Neuronal stem cell (in vitro differentiated cells): ENCODE data around the gene MINPP1.

ENCODE experiments used
- DNase-seq: peaks from one replicate; pipeline ENCODE4 v3.0.0-alpha.2; 2013; ENCODE audit warnings: low spot score
- H2AFZ ChIP-seq: one replicate; pipeline ENCODE4 v1.6.1; 2013; ENCODE audit warnings: mild to moderate bottlenecking, low read length, inconsistent platforms
- H2AK5ac ChIP-seq: 2 replicates; pipeline ENCODE4 v1.6.1; 2013; ENCODE audit warnings: low read depth, mild to moderate bottlenecking, inconsistent platforms, low read length, moderate library complexity, mixed read lengths
- H2BK120ac ChIP-seq: 2 replicates; pipeline ENCODE4 v1.6.1; 2013; ENCODE audit warnings: low read depth, mild to moderate bottlenecking, inconsistent platforms, low read length, moderate library complexity, mixed read lengths
- H2BK12ac ChIP-seq: one replicate; pipeline ENCODE4 v1.6.1; 2013; ENCODE audit warnings: low read length, inconsistent platforms
- H2BK15ac ChIP-seq: 2 replicates; pipeline ENCODE4 v1.6.1; 2013; ENCODE audit warnings: mild to moderate bottlenecking, low read length, inconsistent platforms, mixed read lengths
- H2BK5ac ChIP-seq: one replicate; pipeline ENCODE4 v1.6.1; 2013; ENCODE audit warnings: inconsistent platforms, mild to moderate bottlenecking, low read length, moderate library complexity
- H3K14ac ChIP-seq: one replicate; pipeline ENCODE4 v1.6.1; 2013; ENCODE audit warnings: low read length, inconsistent platforms
- H3K18ac ChIP-seq: 2 replicates; pipeline ENCODE4 v1.6.1; 2013; ENCODE audit warnings: low read length, inconsistent platforms
- H3K23ac ChIP-seq: 2 replicates; pipeline ENCODE4 v1.6.1; 2013; ENCODE audit warnings: low read depth, mild to moderate bottlenecking, mixed read lengths, low read length, inconsistent platforms; ENCODE audit not compliant: poor library complexity
- H3K27ac ChIP-seq: replicated peaks from 3 replicates; pipeline ENCODE4 v1.5.1; 2013; ENCODE audit warnings: low read length, inconsistent platforms
- H3K27me3 ChIP-seq, 3 experiments: 2 replicates each; pipeline ENCODE4 v1.6.1; 2013; ENCODE audit warnings: low read length in 3 of 3, mild to moderate bottlenecking in 2 of 3, inconsistent platforms in 1 of 3, low read depth in 1 of 3, mixed read lengths in 1 of 3, moderate library complexity in 1 of 3; ENCODE audit not compliant: control insufficient read depth in 3 of 3, insufficient read depth in 3 of 3
- H3K36me3 ChIP-seq, 2 donors: replicated peaks in 1 of 2; 2 replicates each; pipeline ENCODE4 v1.6.1; 2013; ENCODE audit warnings: low read length in 2 of 2; ENCODE audit not compliant: control insufficient read depth in 2 of 2, insufficient read depth in 2 of 2
- H3K4ac ChIP-seq: 2 replicates; pipeline ENCODE4 v1.6.1; 2013; ENCODE audit warnings: inconsistent platforms, mild to moderate bottlenecking, low read length, moderate library complexity
- H3K4me1 ChIP-seq, 2 donors: 1 replicate in 1 of 2; 2 replicates in 1 of 2; pipeline ENCODE4 v1.6.1; 2013; ENCODE audit warnings: low read length in 2 of 2, low read depth in 1 of 2; ENCODE audit not compliant: control insufficient read depth in 2 of 2, insufficient read depth in 1 of 2
- H3K4me2 ChIP-seq: one replicate; pipeline ENCODE4 v1.6.1; 2013; ENCODE audit warnings: mild to moderate bottlenecking, low read length, inconsistent platforms; ENCODE audit not compliant: insufficient read depth, poor library complexity, severe bottlenecking
- H3K4me3 ChIP-seq, 2 donors: 2 replicates each; pipeline ENCODE4 v1.5.1; 2013; ENCODE audit warnings: low read length in 2 of 2, mild to moderate bottlenecking in 2 of 2, inconsistent platforms in 1 of 2, moderate library complexity in 1 of 2
- H3K79me1 ChIP-seq: one replicate; pipeline ENCODE4 v1.6.1; 2013; ENCODE audit warnings: low read depth, mild to moderate bottlenecking, inconsistent platforms, low read length, moderate library complexity
- H3K9ac ChIP-seq: one replicate; pipeline ENCODE4 v1.6.1; 2013; ENCODE audit warnings: mild to moderate bottlenecking, low read depth, low read length, inconsistent platforms; ENCODE audit not compliant: poor library complexity
- H3K9me3 ChIP-seq, 2 donors: replicated peaks in 1 of 2; 2 replicates each; pipeline versions ENCODE3 to v1.6.1; 2013; ENCODE audit warnings: low read length in 2 of 2, mild to moderate bottlenecking in 2 of 2, inconsistent platforms in 1 of 2, low read depth in 1 of 2, mixed read lengths in 1 of 2, moderate library complexity in 1 of 2; ENCODE audit not compliant: control insufficient read depth in 2 of 2, insufficient read depth in 1 of 2
- H4K8ac ChIP-seq: one replicate; pipeline ENCODE4 v1.6.1; 2013; ENCODE audit warnings: low read depth, mild to moderate bottlenecking, inconsistent platforms, low read length, moderate library complexity
- H4K91ac ChIP-seq: one replicate; pipeline ENCODE4 v1.6.1; 2013; ENCODE audit warnings: low read length, low read depth, mild to moderate bottlenecking, inconsistent platforms; ENCODE audit not compliant: poor library complexity
- WGBS, 2 donors: extraction: QIAGEN DNeasy Blood & Tissue Kit; methylation state at CpG; one replicate each; pipeline ENCODE4 v1.1.7; 2013; ENCODE audit warnings: missing lambda C conversion rate in 2 of 2, mixed read lengths in 1 of 2; ENCODE audit not compliant: insufficient read length in 2 of 2, insufficient replicate concordance in 1 of 2; ENCODE audit errors: extremely low coverage in 2 of 2; 5-methylcytosine and 5-hydroxymethylcytosine counted together

MINPP1 gene

DNA sequence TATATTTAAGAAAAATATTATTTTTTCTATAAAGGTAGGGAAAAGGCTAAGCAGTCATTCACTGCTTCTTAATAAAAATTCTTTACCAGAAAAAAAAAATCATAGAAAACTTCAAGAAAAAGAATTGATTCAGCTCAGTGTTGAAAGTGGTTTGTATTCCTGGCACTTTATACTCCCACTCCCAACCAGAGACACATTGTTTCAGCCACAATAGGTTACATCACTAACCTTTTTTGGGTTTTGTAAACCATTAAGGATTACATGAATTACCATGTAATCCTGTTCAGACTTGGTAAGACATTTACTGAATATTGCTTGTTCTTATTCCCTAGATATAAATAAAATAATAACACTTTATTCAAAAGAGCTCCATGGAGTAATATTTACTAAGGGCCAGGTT, 46.6 kb downstream of the MINPP1 start:
- Histone ChIP-seq H3K4ac (no peak overlapping the region), H3K27ac (no peak overlapping the region), H3K23ac (no peak overlapping the region), H3K4me1 (peaks cover 8 to 11% of the 10 kb centered on the region in 2 donors), H2BK12ac (no peak overlapping the region), H3K36me3 (peaks cover 1 to 39% of the 10 kb centered on the region in 2 donors), H3K4me2 (no peak overlapping the region), H2BK15ac (no peak overlapping the region), H2BK120ac (no peak overlapping the region), H3K9ac (no peak overlapping the region), H3K9me3 (peaks cover 0 to 4% of the 10 kb centered on the region in 2 donors), H3K18ac (no peak overlapping the region), H2BK5ac (no peak overlapping the region), H4K91ac (no peak overlapping the region), H4K8ac (no peak overlapping the region), H2AFZ (no peak overlapping the region), H3K27me3 (no peaks in the 10 kb centered on the region), H3K79me1 (no peaks in the 10 kb centered on the region), H2AK5ac (no peak overlapping the region), H3K14ac (no peak overlapping the region), H3K4me3 (no peak overlapping the region)
- no peak for DNase-seq

DNA sequence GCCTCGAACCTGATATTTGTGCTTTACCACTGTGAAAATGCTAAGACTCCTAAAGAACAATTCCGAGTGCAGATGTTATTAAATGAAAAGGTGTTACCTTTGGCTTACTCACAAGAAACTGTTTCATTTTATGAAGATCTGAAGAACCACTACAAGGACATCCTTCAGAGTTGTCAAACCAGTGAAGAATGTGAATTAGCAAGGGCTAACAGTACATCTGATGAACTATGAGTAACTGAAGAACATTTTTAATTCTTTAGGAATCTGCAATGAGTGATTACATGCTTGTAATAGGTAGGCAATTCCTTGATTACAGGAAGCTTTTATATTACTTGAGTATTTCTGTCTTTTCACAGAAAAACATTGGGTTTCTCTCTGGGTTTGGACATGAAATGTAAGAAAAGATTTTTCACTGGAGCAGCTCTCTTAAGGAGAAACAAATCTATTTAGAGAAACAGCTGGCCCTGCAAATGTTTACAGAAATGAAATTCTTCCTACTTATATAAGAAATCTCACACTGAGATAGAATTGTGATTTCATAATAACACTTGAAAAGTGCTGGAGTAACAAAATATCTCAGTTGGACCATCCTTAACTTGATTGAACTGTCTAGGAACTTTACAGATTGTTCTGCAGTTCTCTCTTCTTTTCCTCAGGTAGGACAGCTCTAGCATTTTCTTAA, 47.7 kb downstream of the MINPP1 start:
- H4K91ac ChIP-seq = no peak overlapping the region
- H2BK15ac ChIP-seq = no peak overlapping the region
- no peaks in the 10 kb centered on the region for H3K9me3 ChIP-seq
- H3K14ac ChIP-seq = no peak overlapping the region
- no peak overlapping the region for H4K8ac ChIP-seq
- no peak overlapping the region for H2BK120ac ChIP-seq
- H3K4ac ChIP-seq = no peak overlapping the region
- H2BK12ac ChIP-seq = no peak overlapping the region
- no peaks in the 10 kb centered on the region for H3K27me3 ChIP-seq
- H3K4me2 ChIP-seq = no peak overlapping the region
- H3K18ac ChIP-seq = no peak overlapping the region
- no peak overlapping the region for H2AK5ac ChIP-seq
- H3K23ac ChIP-seq = no peak overlapping the region
- H3K36me3 ChIP-seq = peaks cover 1 to 28% of the 10 kb centered on the region in 2 donors
- H3K9ac ChIP-seq = no peak overlapping the region
- no peaks in the 10 kb centered on the region for H3K79me1 ChIP-seq
- DNase-seq = no peak
- no peak overlapping the region for H2BK5ac ChIP-seq
- no peak overlapping the region for H3K27ac ChIP-seq
- no peak overlapping the region for H3K4me3 ChIP-seq
- no peak overlapping the region for H2AFZ ChIP-seq
- H3K4me1 ChIP-seq = peaks cover 6 to 11% of the 10 kb centered on the region in 2 donors
- no CpG with 5 or more reads among the region's 2 CpGs for WGBS, 2 donors

DNA sequence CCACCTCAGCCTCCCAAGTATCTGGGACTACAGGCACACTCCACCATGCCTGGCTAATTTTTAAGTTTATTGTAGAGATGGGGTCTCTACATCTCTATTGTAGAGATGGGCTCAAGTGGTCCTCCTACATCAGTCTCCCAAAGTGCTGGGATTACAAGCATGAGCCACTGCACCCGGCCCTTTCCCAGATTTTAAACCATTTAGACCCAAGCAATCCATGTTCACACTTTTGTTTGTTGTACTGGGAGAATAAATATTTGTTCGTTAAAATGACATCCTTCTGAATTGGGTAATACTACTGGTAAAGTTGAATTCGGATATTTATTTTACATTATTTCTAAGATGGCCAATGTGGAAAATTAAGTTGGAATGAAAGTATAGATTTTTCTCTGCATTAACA, 52.7 kb downstream of the MINPP1 start:
- no CpG with 5 or more reads among the region's 3 CpGs for WGBS, 2 donors
- Histone ChIP-seq H3K36me3 (peaks cover 0 to 14% of the 10 kb centered on the region in 2 donors), H2BK5ac (no peak overlapping the region)

DNA sequence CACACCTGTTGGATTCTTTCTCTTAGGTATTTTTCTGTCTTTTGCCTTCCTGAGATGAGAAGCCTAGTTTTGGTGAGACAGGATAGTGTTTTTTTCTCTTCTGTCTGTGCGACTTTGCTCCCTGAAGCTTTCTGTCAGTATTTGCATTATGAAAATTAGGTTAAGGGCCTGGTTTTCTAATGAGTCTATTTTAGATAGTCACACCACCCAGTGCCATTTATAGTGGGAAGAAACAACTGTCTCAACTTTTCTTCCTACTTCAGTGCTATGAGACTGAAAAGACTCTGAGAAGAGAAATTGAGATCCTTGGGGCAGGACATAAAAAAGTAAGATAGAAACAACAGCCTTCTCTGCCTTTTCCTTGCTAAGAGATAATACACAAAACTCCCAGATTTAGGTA, 53.6 kb downstream of the MINPP1 start:
- H2BK120ac ChIP-seq = no peak overlapping the region
- no peak overlapping the region for H3K4ac ChIP-seq
- H2BK12ac ChIP-seq = no peak overlapping the region
- H3K14ac ChIP-seq = no peak overlapping the region
- no peak overlapping the region for H3K23ac ChIP-seq
- no peaks in the 10 kb centered on the region for H3K27me3 ChIP-seq
- no peaks in the 10 kb centered on the region for H3K4me1 ChIP-seq
- H3K9me3 ChIP-seq = no peaks in the 10 kb centered on the region
- H2AK5ac ChIP-seq = no peak overlapping the region
- no CpG with 5 or more reads among the region's 1 CpG for WGBS, 2 donors
- no peak overlapping the region for H3K4me2 ChIP-seq
- no peak overlapping the region for H3K4me3 ChIP-seq
- no peak overlapping the region for H2BK15ac ChIP-seq
- no peak overlapping the region for H2BK5ac ChIP-seq
- H3K18ac ChIP-seq = no peak overlapping the region
- no peak overlapping the region for H3K9ac ChIP-seq
- H3K36me3 ChIP-seq = peaks cover 0 to 5% of the 10 kb centered on the region in 2 donors
- no peak overlapping the region for H2AFZ ChIP-seq
- no peak for DNase-seq
- H3K79me1 ChIP-seq = no peaks in the 10 kb centered on the region
- H4K91ac ChIP-seq = no peak overlapping the region
- H4K8ac ChIP-seq = no peak overlapping the region
- H3K27ac ChIP-seq = no peak overlapping the region

More for the DNA sequence above, 52.7 kb downstream of the MINPP1 start:
- Histone ChIP-seq H3K14ac (no peak overlapping the region), H3K9ac (no peak overlapping the region), H3K79me1 (no peaks in the 10 kb centered on the region), H3K4me1 (no peaks in the 10 kb centered on the region), H3K9me3 (no peaks in the 10 kb centered on the region), H4K8ac (no peak overlapping the region), H3K4ac (no peak overlapping the region), H2BK15ac (no peak overlapping the region), H2BK12ac (no peak overlapping the region), H2AFZ (no peak overlapping the region), H2AK5ac (no peak overlapping the region), H3K4me3 (no peak overlapping the region), H3K18ac (no peak overlapping the region), H3K4me2 (no peak overlapping the region), H3K27me3 (no peaks in the 10 kb centered on the region), H4K91ac (no peak overlapping the region), H3K27ac (no peak overlapping the region), H2BK120ac (no peak overlapping the region), H3K23ac (no peak overlapping the region)
- no peak for DNase-seq
